AG10803 (cell line): ENCODE results near the gene TMEM52.

Experiments used
- DNase-seq: peaks from one replicate; pipeline ENCODE4 v3.0.0; 2010; ENCODE audit warnings: low read depth
- H3K4me3 ChIP-seq: 2 replicates; pipeline ENCODE4 v1.5.1; 2011; ENCODE audit warnings: mild to moderate bottlenecking, low read length, control low read depth
- TF ChIP-seq, protein P1 (sequence below): conservative IDR thresholded peaks from 2 replicates; pipeline ENCODE4 v1.5.1; 2011; ENCODE audit warnings: mild to moderate bottlenecking, low read length, control low read depth, inconsistent platforms

TMEM52 gene

GRCh38 chr1:1926346-1926811, 7.3 kb upstream of the TMEM52 start:
- H3K4me3 ChIP-seq, result no peak overlapping the region
- no peak for DNase-seq
- TF ChIP-seq, protein P1, sequence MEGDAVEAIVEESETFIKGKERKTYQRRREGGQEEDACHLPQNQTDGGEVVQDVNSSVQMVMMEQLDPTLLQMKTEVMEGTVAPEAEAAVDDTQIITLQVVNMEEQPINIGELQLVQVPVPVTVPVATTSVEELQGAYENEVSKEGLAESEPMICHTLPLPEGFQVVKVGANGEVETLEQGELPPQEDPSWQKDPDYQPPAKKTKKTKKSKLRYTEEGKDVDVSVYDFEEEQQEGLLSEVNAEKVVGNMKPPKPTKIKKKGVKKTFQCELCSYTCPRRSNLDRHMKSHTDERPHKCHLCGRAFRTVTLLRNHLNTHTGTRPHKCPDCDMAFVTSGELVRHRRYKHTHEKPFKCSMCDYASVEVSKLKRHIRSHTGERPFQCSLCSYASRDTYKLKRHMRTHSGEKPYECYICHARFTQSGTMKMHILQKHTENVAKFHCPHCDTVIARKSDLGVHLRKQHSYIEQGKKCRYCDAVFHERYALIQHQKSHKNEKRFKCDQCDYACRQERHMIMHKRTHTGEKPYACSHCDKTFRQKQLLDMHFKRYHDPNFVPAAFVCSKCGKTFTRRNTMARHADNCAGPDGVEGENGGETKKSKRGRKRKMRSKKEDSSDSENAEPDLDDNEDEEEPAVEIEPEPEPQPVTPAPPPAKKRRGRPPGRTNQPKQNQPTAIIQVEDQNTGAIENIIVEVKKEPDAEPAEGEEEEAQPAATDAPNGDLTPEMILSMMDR, result no peak

DNA sequence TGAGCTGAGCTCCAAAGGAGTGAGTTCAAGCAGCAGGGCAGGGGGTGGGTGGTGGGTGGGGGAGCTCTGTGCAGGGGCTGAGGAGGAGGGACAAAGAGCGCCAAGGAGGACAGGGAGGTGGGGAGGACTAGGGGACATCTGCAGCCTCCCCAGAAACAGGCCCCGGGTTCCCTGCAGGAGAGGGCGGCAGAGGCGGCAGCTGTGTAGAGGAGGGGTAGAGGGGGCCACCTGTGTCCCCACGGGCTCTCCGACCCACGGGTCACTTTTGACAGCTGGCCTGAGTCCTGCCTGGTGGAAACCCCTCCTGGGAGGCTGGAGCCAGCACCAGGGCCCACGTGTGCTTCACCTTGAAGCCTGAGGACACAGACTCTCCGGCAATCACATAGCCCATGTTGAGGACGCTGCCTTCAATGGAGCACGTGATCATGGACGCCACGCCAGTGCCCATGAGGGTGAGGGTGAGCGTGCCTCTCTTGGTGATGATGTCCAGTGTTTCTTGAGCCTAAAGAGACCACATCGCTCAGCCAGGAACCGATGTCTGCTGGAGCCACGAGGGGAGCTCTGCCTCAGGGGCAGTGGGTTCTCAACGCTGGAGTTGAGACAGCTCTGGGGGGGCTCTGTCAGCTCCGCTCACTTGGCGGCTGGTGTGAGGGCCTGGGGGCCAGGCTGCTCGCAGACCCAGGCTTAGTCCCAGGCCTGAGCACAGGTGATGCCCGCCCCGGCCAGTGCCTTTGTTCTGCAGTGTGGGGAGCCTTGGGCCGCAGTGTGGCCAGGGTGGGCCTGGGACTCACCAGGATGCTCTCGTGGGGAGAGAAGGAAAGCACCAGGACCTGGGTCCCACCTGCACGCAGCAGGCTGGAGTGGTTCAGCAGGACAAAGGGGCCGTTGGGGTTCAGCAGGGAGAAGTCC, 6.6 kb upstream of the TMEM52 start:
- no peak for DNase-seq
- TF ChIP-seq, protein P1, result no peak
- H3K4me3 ChIP-seq, result no peak overlapping the region

DNA sequence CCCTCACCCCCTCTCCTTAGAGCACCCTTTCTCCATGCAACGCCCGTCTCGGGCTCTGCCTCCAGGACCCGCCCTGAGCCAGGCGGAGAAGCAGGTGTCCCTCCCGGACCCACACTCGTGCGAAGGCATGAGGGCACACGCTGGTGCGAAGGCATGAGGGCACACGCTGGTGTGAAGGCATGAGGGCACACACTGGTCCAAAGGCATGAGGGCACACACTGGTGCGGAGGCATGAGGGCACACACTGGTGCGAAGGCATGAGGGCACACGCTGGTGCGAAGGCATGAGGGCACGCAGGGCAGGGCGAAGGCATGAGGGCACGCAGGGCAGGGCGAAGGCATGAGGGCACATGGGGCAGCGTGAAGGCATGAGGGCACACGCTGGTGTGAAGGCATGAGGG, 5.8 kb upstream of the TMEM52 start:
- TF ChIP-seq, protein P1, result no peak
- no peak overlapping the region for H3K4me3 ChIP-seq
- DNase-seq, result no peak

- H3K4me3 ChIP-seq, result no peak overlapping the region
- TF ChIP-seq, protein P1, result no peak
- DNase-seq, result no peak
These were observed 5.3 kb upstream of the TMEM52 start for GRCh38 chr1:1924386-1924785.

- TF ChIP-seq, protein P1, result no peak
- no peak overlapping the region for H3K4me3 ChIP-seq
- DNase-seq, result no peak
These were observed 4.1 kb upstream of the TMEM52 start for GRCh38 chr1:1922956-1923833.

DNA sequence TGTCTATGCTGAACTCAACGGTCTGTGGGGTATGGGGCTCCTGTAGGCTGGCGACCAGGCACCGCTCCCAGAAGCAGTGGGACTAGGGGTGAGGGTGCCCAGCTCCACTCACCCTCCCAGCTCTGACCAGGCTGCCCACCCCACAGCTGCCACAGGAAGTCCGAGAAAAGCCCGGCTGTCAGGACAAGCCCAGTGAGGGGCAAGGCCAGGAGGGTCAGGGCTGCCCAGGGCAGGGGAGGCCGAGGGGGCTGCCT, 3.5 kb upstream of the TMEM52 start:
- TF ChIP-seq, protein P1, result no peak
- DNase-seq, result no peak
- no peak overlapping the region for H3K4me3 ChIP-seq
